K562 (cell line): ENCODE measurements around the gene MDM4. TPM values are rescaled to one million over a fixed set of nuclear protein-coding genes. Genes with fewer than 3 reads are reported as not detected.

Experiments
- CREB3 ChIP-seq: fragments of 450-650 bp; conservative IDR thresholded peaks from 2 replicates; pipeline ENCODE4 v1.6.1; 2016; ENCODE audit warnings: missing genetic modification characterization, low read depth, mild to moderate bottlenecking, missing compliant biosample characterization, moderate library complexity
- E2F5 ChIP-seq: sonication (generic); formaldehyde crosslinking; IDR thresholded peaks from 2 replicates; pipeline ENCODE4 v1.8.0; 2022; ENCODE audit warnings: mild to moderate bottlenecking, missing genetic modification reagents
- ELF2 ChIP-seq: fragments of 250-450 bp; sonication (Bioruptor Pico); IDR thresholded peaks from 2 replicates; pipeline ENCODE4 v1.5.0; 2021; ENCODE audit warnings: mild to moderate bottlenecking
- EZH2 ChIP-seq: IDR thresholded peaks from 2 replicates; pipeline ENCODE4 v1.6.1; 2012; ENCODE audit warnings: low read depth, mild to moderate bottlenecking, inconsistent platforms, low read length, borderline replicate concordance
- FOSL1 ChIP-seq: fragments of 200-800 bp; sonication (Bioruptor generic); conservative IDR thresholded peaks from 2 replicates; pipeline ENCODE4 v1.6.1; 2016; ENCODE audit warnings: missing genetic modification characterization, missing compliant biosample characterization
- GMEB1 ChIP-seq: fragments of 250-450 bp; sonication (Bioruptor Pico); IDR thresholded peaks from 2 replicates; pipeline ENCODE4 v1.4.0; 2020; ENCODE audit warnings: mild to moderate bottlenecking
- GTF2E2 ChIP-seq: fragments of 200-800 bp; sonication (Bioruptor generic); IDR thresholded peaks from 2 replicates; pipeline ENCODE4 v1.6.1; 2016; ENCODE audit warnings: missing genetic modification characterization, missing compliant biosample characterization
- HNRNPL ChIP-seq: fragments of 200-400 bp; formaldehyde crosslinking; IDR thresholded peaks from 2 replicates; pipeline ENCODE4 v1.6.1; 2017; ENCODE audit warnings: low read depth, mild to moderate bottlenecking, low read length
- MTA2 ChIP-seq: fragments of 450-650 bp; IDR thresholded peaks from 2 replicates; pipeline ENCODE4 v1.6.1; 2016; ENCODE audit warnings: low read depth
- MTF1 ChIP-seq: fragments of 250-450 bp; sonication (Bioruptor Pico); IDR thresholded peaks from 2 replicates; pipeline ENCODE4 v1.9.0; 2021; ENCODE audit warnings: moderate library complexity, mild to moderate bottlenecking, inconsistent platforms, borderline replicate concordance
- SIN3B ChIP-seq: fragments of 450-650 bp; IDR thresholded peaks from 2 replicates; pipeline ENCODE4 v1.6.1; 2017; ENCODE audit warnings: low read depth, mild to moderate bottlenecking, moderate library complexity
- SREBF1 ChIP-seq: fragments of 150-350 bp; IDR thresholded peaks from 2 replicates; pipeline ENCODE4 v1.6.1; 2014; ENCODE audit warnings: antibody characterized with exemption, low read depth, low read length, borderline replicate concordance
- TFAP4 ChIP-seq: sonication (generic); formaldehyde crosslinking; IDR thresholded peaks from 2 replicates; pipeline ENCODE4 v1.8.0; 2022; ENCODE audit warnings: missing genetic modification reagents, mild to moderate bottlenecking, moderate library complexity, borderline replicate concordance
- ZBTB34 ChIP-seq: fragments of 250-450 bp; sonication (Bioruptor Pico); IDR thresholded peaks from 2 replicates; pipeline ENCODE4 v1.8.0; 2021; ENCODE audit warnings: mild to moderate bottlenecking, moderate library complexity
- ZNF217 ChIP-seq: sonication (generic); formaldehyde crosslinking; IDR thresholded peaks from 2 replicates; pipeline ENCODE4 v1.8.0; 2022; ENCODE audit warnings: mild to moderate bottlenecking, missing genetic modification reagents
- ZNF354B ChIP-seq: fragments of 250-450 bp; sonication (Bioruptor Pico); IDR thresholded peaks from 2 replicates; pipeline ENCODE4 v1.4.0; 2020
- ZNF609 ChIP-seq: sonication (generic); formaldehyde crosslinking; IDR thresholded peaks from 2 replicates; pipeline ENCODE4 v1.8.1; 2023; ENCODE audit warnings: missing genetic modification reagents, mild to moderate bottlenecking, borderline replicate concordance
- ZNF75A ChIP-seq: fragments of 450-650 bp; formaldehyde crosslinking; IDR thresholded peaks from 2 replicates; pipeline ENCODE4 v1.4.0; 2020; ENCODE audit warnings: mild to moderate bottlenecking
- polyA plus RNA-seq, 8 experiments: library from polyadenylated mRNA; depleted of rRNA in 4 of 8; stranded (reverse) in 5 of 8; unstranded in 3 of 8; fragments of >200 nt; fragmentation: Nextera tagmentation in 2 of 8; fragmentation: Illumina TruSeq in 1 of 8; extraction: Ambion mirVana in 2 of 8; extraction: Trizol in 1 of 8; gene quantifications; 2 replicates each; pipeline versions ENCODE4 v1.2.1 to v1.2.3, GENCODE V29; 2011 to 2014; ENCODE audit warnings: inconsistent platforms in 1 of 8, missing spikeins in 1 of 8
- total RNA-seq, 7 experiments: library from RNA; depleted of rRNA in 6 of 7; stranded (reverse); fragments of >200 nt in 6 of 7; fragmentation: Illumina TruSeq in 2 of 7; extraction: Trizol in 2 of 7; gene quantifications; 2 replicates each; pipeline versions ENCODE4 v1.2.1 to v1.2.3, GENCODE V29; 2011 to 2021; ENCODE audit warnings: low replicate concordance in 1 of 7

MDM4 gene
- total and polyA plus RNA-seq, 9 of the 15 experiments (the other 6 are each of a cell fraction or from before 2014, with no cell fraction given), result 3.3 to 61.7 (median 21.2) TPM

- TF ChIP-seq MTA2 (no peak; the same call in 1 of the 2 replicates), SREBF1 (peak; percentile 74; the same call in 1 of the 2 replicates), FOSL1 (tag) (peak; percentile 16), TFAP4 (CRISPR knock-in tag) (no peak; the same call in 1 of the 2 replicates), SIN3B (no peak; the same call in 1 of the 2 replicates), CREB3 (tag) (no peak), GMEB1 (CRISPR knock-in tag) (peak; percentile 47; the same call in 1 of the 2 replicates), ZNF75A (CRISPR knock-in tag) (no peak), ELF2 (CRISPR knock-in tag) (no peak), GTF2E2 (no peak; the same call in none of the 2 replicates), MTF1 (no peak), ZBTB34 (CRISPR knock-in tag) (no peak), HNRNPL (no peak), ZNF609 (CRISPR knock-in tag) (no peak), ZNF217 (no peak), ZNF354B (CRISPR knock-in tag) (no peak), E2F5 (CRISPR knock-in tag) (no peak), EZH2 (no peak)
These were observed 9.3 kb upstream of the MDM4 start (continued) for GRCh38 chr1:204506969-204507316.
